ENCODE results near the gene CEP68.
A peak's percentile ranks its signal among the peaks of the same experiment; 100 is the strongest.
"Not testable (repeated sequence)": the region's sequence is repeated elsewhere in the genome, so short reads cannot be mapped to it uniquely, and the experiment has no call there.

The CEP68 gene

DNA sequence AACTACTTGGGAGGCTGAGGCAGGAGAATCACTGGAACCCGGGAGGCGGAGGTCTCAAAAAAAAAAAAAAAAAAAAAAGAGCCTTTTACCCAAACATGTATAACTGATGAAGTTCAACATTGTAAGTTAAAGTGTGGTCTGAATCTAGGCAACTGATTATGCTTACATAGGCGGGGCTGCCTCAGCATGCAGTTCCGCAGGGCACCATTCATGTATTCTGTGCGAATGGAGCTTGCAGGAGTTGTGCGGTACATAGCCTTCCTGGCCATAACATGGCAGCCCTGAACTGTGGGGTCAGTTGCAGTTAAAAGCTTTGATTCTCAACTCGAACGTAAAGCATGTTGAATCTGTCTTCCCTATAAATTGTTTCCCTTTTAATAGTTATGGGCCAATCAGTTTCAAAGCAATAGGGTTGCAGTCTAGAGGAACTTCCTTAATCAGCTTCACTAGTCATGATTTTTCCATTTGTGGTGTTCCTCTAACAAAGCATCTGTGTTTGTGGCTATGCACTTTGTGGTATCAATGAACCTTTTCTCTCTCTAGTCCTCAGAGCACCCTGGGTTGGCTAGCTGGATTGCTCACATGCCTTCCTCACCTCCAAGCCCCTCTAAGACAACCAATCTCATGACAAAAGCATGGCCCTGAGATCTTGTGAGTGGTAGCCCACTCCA lies 30.6 kb upstream of the CEP68 start:
- Mint-ChIP-seq H3K4me1 (peaks cover 3% of the 10 kb centered on the region), H3K4me3 (no peak overlapping the region), H3K9me3 (no peaks in the 10 kb centered on the region), H3K27ac (no peak overlapping the region), H3K36me3 (peaks cover 23% of the 10 kb centered on the region), H3K27me3 (no peaks in the 10 kb centered on the region)
- no peak for DNase-seq
- CTCF ChIA-PET, result interaction anchor here (0.6 to 1.4 kb wide), 3 partner anchors 34 to 211 kb away, joined by 3 to 7 read pairs (median 4); no protein-coding TSS in a partner anchor

DNA sequence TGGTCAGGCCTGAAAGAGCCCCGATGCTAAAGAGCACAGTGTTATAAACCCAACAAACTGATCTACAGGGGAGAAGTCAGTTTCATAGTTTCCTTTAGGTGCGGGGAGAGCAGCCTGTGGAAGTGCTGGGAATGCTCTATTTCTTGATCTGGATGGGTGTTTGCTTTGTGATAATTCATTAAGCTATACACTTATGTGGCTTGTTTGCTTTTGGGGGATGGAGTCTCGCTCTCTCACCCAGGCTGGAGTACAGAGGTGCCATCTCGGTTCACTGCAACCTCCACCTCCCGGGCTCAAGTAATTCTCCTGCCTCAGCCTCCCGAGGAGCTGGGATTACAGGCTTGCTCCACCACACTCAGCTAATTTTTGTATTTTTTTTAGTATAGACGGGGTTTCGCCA lies 30.1 kb upstream of the CEP68 start:
- H3K27ac Mint-ChIP-seq, result no peak overlapping the region
- peaks cover 23% of the 10 kb centered on the region for H3K36me3 Mint-ChIP-seq
- H3K4me1 Mint-ChIP-seq, result peaks cover 8% of the 10 kb centered on the region
- DNase-seq, result no peak
- no peak overlapping the region for H3K4me3 Mint-ChIP-seq
- H3K9me3 Mint-ChIP-seq, result no peaks in the 10 kb centered on the region
- CTCF ChIA-PET, result interaction anchor here (0.6 to 1.4 kb wide), 3 partner anchors 35 to 210 kb away, joined by 3 to 7 read pairs (median 4); no protein-coding TSS in a partner anchor
- H3K27me3 Mint-ChIP-seq, result no peaks in the 10 kb centered on the region

DNA sequence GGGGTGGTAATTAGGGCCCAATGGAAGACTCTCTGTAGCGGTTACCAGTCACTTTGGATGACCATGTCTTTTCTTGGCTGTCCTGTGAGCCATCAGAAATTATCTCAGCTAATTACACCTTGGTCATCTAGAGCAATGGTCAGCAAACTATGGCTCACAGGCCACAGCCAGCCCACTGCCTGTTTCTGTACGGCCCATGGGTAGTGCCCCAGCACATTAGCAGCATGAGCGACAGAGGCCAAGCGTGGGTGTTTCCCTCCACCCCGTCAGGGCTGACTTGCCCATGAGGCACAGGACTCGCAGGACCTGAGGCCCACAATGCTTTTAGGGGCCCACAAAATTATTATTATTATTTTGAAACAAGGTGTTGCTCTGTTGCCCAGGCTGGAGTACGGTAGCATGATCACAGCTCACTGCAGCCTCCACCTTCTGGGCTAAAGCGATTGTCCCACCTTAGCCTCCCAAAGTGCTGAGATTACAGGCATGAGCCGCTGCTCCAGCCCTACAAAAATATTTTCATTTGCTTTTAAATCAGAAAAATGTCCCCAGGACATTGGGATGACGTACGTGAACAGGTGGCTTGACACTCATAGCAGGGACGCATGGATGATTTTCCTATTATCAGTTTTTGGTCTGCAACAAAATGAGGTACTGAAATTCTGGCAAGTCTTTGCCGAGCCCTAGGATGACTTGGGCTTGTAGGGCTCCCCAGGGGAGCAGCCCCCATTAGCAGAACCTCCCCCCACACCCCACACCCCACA lies 29.3 kb upstream of the CEP68 start:
- H3K27me3 Mint-ChIP-seq, result no peaks in the 10 kb centered on the region
- H3K27ac Mint-ChIP-seq, result no peak overlapping the region
- H3K4me1 Mint-ChIP-seq, result peaks cover 16% of the 10 kb centered on the region
- H3K4me3 Mint-ChIP-seq, result no peak overlapping the region
- CTCF ChIA-PET, result interaction anchor here (1.4 kb wide), 1 partner anchor 49 kb away, joined by 3 read pairs; no protein-coding TSS in a partner anchor
- H3K9me3 Mint-ChIP-seq, result no peaks in the 10 kb centered on the region
- H3K36me3 Mint-ChIP-seq, result peaks cover 18% of the 10 kb centered on the region
- DNase-seq, result no peak

DNA sequence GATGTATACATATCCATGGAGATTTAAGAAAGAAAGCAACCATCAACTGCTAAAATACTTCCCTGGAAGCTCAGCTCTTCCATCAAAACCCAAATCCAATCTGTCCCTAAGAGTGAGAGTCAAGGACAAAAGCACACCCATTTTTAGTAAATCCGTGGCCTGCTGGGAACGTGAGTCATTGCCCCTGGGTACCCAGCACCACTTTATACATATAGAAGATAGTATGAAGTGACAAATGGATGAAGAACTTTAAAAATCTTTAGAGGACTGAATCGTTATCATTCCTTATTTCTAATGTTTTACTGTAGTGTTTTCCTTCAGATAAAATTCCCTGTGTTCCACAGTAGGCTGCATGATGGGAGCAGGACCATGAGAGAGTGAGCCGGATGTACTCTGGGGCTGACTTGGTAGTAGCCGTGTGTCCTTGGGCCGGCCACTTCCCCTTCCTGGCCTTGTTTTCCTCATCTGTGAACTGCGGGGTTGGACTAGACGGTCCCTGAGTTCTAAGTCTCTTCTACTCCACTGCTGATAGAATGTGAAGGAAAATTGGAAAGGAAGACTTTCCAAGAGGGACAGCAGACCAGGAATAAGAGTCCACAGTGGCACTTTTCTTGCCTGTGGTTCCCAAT lies 28.5 kb upstream of the CEP68 start:
- DNase-seq, result no peak
- peaks cover 12% of the 10 kb centered on the region for H3K36me3 Mint-ChIP-seq
- no peak overlapping the region for H3K27ac Mint-ChIP-seq
- H3K4me3 Mint-ChIP-seq, result no peak overlapping the region
- no peaks in the 10 kb centered on the region for H3K9me3 Mint-ChIP-seq
- H3K4me1 Mint-ChIP-seq, result peaks cover 24% of the 10 kb centered on the region
- CTCF ChIA-PET, result no interaction called here
- H3K27me3 Mint-ChIP-seq, result no peaks in the 10 kb centered on the region

DNA sequence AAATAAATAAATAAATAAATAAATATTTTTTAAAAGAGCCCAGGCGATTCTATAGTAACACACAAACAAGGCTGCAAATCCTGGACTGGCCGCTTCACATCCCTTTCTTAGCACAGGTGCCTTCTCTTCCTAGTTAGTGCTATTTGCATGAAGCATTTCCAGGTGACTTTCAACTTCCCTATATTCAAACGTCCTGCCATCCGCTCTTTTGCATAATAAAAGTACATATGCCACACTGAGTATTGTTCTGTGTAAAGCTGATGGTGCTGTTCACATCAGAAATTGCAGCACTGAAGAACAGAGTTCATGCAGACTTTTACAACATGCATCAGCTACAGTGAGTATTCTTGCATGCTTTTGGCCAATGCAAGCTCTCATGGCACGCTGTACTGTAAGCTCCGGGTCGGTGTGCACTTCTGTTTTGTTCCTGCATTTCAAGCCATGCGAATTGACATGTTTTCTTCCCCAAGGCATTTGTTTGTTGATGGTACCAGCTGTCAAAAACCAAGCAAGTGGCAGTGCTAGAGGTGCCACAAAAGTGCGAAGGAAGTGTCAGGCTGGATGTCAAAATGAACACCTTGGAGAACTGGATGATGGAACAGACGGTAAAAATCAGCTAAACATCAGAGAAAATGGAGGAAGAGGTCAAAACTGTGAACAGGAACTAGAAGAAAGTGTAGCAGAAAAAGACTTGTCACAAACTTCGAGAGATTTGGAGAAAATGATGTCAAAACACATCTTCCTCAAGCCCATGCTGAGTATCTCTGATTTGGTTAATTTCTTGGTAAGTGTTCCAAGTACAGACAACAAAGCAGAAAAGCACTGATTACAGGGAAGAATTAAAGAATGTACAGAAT lies 25.5 kb upstream of the CEP68 start:
- CTCF ChIA-PET, result interaction anchor here (0.6 to 4.3 kb wide), 3 partner anchors 13 to 394 kb away, joined by 3 to 60 read pairs (median 3); no protein-coding TSS in a partner anchor
- Mint-ChIP-seq H3K27me3 (no peaks in the 10 kb centered on the region), H3K4me1 (peaks cover 24% of the 10 kb centered on the region), H3K4me3 (no peak overlapping the region), H3K9me3 (no peaks in the 10 kb centered on the region), H3K36me3 (no peaks in the 10 kb centered on the region), H3K27ac (peak overlapping the region; percentile 2)
- DNase-seq, result no peak

DNA sequence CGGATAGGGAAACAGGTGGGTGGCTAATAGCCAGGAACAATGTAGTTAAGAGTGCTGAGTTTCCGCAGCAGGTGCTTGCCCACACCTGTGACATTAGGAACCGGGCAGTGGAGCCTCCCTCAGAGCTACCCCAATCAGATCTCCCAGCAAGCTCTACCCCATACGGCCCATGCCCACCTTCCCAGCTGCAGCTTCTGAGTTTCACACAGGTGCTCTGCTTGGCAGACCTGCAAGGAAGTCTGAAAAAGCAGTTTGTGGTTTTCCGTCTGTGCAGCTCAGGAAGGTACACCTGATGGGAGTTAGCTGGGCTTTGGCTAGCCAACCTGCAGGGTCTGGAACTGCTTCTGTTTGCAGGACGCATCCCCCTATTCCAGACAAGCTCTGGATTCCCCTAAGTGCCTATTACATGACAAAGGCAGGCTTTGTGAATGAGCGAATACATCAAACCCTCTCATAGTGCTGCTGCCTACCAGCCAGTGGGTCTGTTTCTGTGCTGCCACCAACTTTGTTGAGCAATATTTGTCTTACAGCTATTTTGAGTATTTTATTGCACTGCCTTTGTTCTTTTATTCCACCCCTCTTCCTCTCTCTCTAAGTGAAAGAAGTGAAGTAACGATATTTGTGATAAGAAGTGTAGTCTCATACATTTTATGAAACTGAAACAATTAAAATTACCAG lies 24.7 kb upstream of the CEP68 start:
- H3K27ac Mint-ChIP-seq, result peak overlapping the region; percentile 47
- CTCF ChIA-PET, result interaction anchor here (0.9 to 4.3 kb wide), 4 partner anchors 9 to 114 kb away, joined by 3 to 60 read pairs (median 4); no protein-coding TSS in a partner anchor
- no peaks in the 10 kb centered on the region for H3K27me3 Mint-ChIP-seq
- H3K4me1 Mint-ChIP-seq, result peaks cover 24% of the 10 kb centered on the region
- DNase-seq, result peak; percentile 29
- H3K36me3 Mint-ChIP-seq, result no peaks in the 10 kb centered on the region
- H3K4me3 Mint-ChIP-seq, result no peak overlapping the region
- no peaks in the 10 kb centered on the region for H3K9me3 Mint-ChIP-seq

DNA sequence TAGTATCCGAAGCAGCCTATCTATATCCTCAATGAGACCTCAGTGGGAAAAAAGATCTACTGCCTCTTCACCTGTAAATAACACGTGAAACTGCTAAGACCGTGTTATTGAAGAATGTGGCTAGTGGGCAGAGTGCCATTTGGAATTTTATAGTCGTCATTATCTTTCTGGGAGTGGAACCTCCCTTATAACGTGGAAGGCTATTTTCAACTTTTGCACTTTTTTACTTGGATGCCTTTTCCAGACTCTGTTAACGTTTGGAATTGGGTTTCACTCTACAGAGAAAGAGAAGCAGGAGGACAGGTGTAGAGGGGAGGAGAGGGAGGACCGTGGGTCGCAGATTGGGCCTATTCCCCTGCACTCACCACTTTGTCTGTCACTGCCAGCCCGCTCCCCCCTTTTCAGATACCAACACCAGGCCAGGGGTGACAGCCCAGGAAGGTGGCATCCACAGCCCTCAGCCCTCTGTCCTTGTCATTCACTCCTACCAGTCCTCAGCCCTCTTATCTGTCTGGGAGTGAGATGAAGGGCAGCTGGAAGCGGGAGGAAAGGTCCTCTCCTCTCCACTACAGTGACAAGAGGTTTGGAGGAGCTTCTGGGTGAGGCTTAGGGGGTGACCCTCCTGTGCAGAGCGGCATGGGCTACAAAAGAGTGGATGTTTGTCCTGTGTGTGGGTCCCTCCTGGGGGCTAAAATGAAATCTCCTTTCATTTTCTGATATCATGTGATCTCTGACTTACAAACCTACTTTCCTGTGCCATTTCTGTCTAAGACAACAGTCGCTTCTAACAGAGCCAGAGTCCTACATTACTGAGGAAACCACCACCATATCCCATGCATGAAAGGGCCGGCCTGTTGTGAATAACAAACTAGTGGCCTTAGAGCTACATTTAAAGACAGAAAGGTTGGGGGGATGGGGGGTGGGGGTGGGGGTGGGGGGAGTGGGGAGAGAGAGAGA lies 23.9 kb upstream of the CEP68 start:
- peak overlapping the region; percentile 0 for H3K4me3 Mint-ChIP-seq

DNA sequence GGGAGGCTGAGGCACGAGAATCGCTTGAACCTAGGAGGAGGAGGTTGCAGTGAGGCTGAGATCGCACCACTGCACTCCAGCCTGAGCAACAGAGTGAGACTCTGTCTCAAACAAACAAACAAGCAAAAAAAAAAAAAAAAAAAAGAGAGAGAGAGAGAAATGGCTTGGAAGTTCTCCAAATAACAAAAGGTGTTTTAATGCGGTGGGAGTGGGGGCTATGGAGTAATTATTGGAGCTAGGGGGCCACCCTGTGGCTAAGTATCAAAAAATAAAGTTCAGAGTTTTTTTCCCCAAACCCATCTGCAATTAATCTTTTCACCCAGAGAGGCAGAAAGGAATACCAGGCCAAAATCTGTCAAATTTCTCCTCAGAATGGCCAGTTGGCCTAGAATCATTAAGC lies 23.0 kb upstream of the CEP68 start:
- Mint-ChIP-seq H3K27ac (no peak overlapping the region), H3K4me3 (no peak overlapping the region), H3K4me1 (peaks cover 24% of the 10 kb centered on the region), H3K27me3 (no peaks in the 10 kb centered on the region), H3K36me3 (no peaks in the 10 kb centered on the region), H3K9me3 (no peaks in the 10 kb centered on the region)
- no peak for DNase-seq
- CTCF ChIA-PET, result interaction anchor here (0.6 to 4.3 kb wide), 8 partner anchors 10 to 707 kb away, joined by 3 to 60 read pairs (median 4); no protein-coding TSS in a partner anchor

More for the DNA sequence above, 23.9 kb upstream of the CEP68 start:
- Mint-ChIP-seq H3K27me3 (no peaks in the 10 kb centered on the region), H3K9me3 (no peaks in the 10 kb centered on the region), H3K36me3 (no peaks in the 10 kb centered on the region), H3K27ac (peak overlapping the region; percentile 56), H3K4me1 (peaks cover 24% of the 10 kb centered on the region)
- no peak for DNase-seq
- CTCF ChIA-PET, result interaction anchor here (0.7 to 4.3 kb wide), 6 partner anchors 8 to 115 kb away, joined by 3 to 60 read pairs (median 4); no protein-coding TSS in a partner anchor

DNA sequence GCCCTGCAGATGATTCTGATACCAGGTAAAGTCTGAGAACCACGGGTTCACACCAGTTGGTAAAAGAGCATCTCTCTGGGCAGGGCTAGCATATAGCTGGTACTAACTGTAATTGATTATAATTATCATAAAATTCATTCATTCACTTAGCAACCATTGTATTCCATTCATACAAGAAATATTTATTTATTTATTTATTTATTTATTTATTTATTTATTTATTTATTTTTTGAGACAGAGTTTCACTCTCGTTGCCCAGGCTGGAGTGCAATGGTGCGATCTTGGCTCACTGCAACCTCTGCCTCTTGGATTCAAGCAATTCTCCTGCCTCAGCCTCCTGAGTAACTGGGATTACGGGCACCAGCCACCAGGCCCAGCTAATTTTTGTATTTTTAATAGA lies 22.5 kb upstream of the CEP68 start:
- not testable (repeated sequence) for H3K27ac Mint-ChIP-seq, DNase-seq, H3K36me3 Mint-ChIP-seq, H3K27me3 Mint-ChIP-seq, H3K9me3 Mint-ChIP-seq, H3K4me3 Mint-ChIP-seq
- CTCF ChIA-PET, result interaction anchor here (0.6 to 4.3 kb wide), 6 partner anchors 10 to 708 kb away, joined by 3 to 60 read pairs (median 4); no protein-coding TSS in a partner anchor
- peaks cover 24% of the 10 kb centered on the region for H3K4me1 Mint-ChIP-seq

DNA sequence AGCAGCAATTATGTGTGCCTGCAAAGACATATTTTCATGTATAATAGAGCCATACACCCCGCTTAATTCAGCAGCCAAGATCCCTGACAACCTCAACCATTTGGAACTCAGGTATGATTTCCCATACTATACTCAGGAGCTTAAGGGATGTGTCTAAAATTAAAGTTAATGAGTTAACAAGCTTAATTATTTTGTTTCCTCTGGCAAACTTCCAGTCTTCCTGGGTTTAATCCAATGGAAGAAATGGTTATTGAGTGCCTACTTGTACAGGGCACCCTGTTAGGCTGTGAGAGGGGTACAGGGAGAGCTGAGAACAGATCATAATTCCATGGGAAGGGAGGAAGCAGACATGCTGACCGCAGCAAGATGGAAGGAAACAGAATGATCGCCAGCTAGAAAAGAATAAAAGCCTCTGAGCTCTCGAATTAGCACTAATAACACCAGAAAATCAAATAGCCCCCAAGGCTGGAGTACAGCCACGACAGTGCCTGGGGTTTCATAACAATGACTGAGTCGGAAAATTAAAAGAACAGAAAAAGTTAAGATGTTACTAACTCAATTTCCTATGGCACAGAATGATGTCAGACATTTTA lies 20.8 kb upstream of the CEP68 start:
- Mint-ChIP-seq H3K9me3 (no peaks in the 10 kb centered on the region), H3K27ac (no peak overlapping the region)

DNA sequence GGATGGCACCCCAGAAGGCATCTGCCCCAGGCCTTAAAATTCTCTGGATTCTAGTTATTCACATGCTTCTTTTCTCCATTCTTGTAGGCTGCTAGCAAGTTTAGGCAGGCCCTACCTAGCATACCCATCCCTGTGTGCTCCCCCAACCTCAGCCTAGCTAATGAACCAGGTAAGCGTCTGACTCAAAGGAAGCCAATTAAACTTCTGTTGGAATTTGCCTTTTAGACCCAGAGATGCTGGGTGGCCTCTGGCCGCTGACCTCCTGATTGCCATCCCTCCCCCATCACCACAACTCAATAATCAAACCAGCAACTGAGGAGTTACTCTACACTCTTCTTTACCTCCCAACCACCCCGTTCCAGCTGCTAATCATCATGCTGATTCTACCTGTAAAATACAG lies 19.0 kb upstream of the CEP68 start:
- CTCF ChIA-PET, result interaction anchor here (0.5 to 3.7 kb wide), 2 partner anchors 20 to 120 kb away, joined by 3 to 35 read pairs; no protein-coding TSS in a partner anchor

More for the DNA sequence above, 20.8 kb upstream of the CEP68 start:
- no peaks in the 10 kb centered on the region for H3K27me3 Mint-ChIP-seq
- CTCF ChIA-PET, result interaction anchor here (1.4 kb wide), 1 partner anchor 118 kb away, joined by 4 read pairs; no protein-coding TSS in a partner anchor
- H3K4me3 Mint-ChIP-seq, result no peak overlapping the region
- no peak for DNase-seq
- H3K36me3 Mint-ChIP-seq, result no peaks in the 10 kb centered on the region
- peaks cover 30% of the 10 kb centered on the region for H3K4me1 Mint-ChIP-seq

DNA sequence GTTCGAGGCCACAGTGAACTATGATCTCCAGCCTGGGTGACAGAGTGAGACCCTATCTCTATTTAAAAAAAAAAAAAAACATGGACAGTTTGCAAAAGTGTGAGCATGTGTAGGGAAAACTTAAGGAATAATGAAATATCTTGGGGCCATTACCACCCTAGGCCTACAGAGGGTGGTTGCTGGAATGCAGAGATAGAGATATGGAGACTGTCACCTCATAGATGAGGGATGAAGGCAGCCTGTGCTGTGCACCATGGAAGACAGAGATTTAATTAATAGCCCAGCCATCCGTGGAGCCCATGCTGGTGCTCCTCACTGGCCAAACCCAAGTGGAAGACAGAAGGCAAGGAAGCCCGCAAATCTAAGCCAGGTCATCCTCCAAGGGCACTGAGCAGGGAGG lies 16.6 kb upstream of the CEP68 start:
- peaks cover 9% of the 10 kb centered on the region for H3K9me3 Mint-ChIP-seq
- H3K27ac Mint-ChIP-seq, result no peak overlapping the region
- H3K36me3 Mint-ChIP-seq, result peaks cover 11% of the 10 kb centered on the region
- H3K4me3 Mint-ChIP-seq, result no peak overlapping the region
- H3K27me3 Mint-ChIP-seq, result peaks cover 3% of the 10 kb centered on the region
- CTCF ChIA-PET, result interaction anchor here (0.8 to 3.7 kb wide), 6 partner anchors 8 to 124 kb away, joined by 3 to 35 read pairs (median 4); no protein-coding TSS in a partner anchor
- peaks cover 24% of the 10 kb centered on the region for H3K4me1 Mint-ChIP-seq
- no peak for DNase-seq

More for the DNA sequence above, 19.0 kb upstream of the CEP68 start:
- Mint-ChIP-seq H3K4me3 (no peak overlapping the region), H3K36me3 (no peaks in the 10 kb centered on the region), H3K9me3 (no peaks in the 10 kb centered on the region), H3K27ac (no peak overlapping the region), H3K4me1 (peaks cover 16% of the 10 kb centered on the region), H3K27me3 (no peaks in the 10 kb centered on the region)
- no peak for DNase-seq

Measured in activated naive CD4-positive, alpha-beta T cell treated with anti-CD3 and anti-CD28 coated beads, Interleukin-2, amount 10 ng/mL, durations not matched to agents 7 days and 5 days (primary cell).